ENCODE measurements around the gene SSTR3.

Gene SSTR3

GRCh38 chr22:37182949-37183245, 29.4 kb downstream of the SSTR3 start:
- no peak overlapping the region for H3K4me3 ChIP-seq (ENCODE audit: low read depth, low read length)
- no peak overlapping the region for H4K12ac ChIP-seq (ENCODE audit: low read depth, low read length)
- no peak overlapping the region for H3K23ac ChIP-seq (ENCODE audit: low read length)
- peaks cover 35 to 38% of the 10 kb centered on the region in 2 experiments for H3K4me1 ChIP-seq (ENCODE audit: control insufficient read depth in 1 of 2, insufficient read depth in 2 of 2, low read length in 2 of 2)
- H3K4ac ChIP-seq (ENCODE audit: low read depth, low read length), result no peak overlapping the region
- H3K27me3 ChIP-seq (ENCODE audit: insufficient read depth, low read length), result no peaks in the 10 kb centered on the region
- peaks cover 25% of the 10 kb centered on the region for H3K79me1 ChIP-seq (ENCODE audit: low read length)
- no peak overlapping the region for H3K4me2 ChIP-seq (ENCODE audit: low read length)
- H4K8ac ChIP-seq (ENCODE audit: low read depth, low read length), result no peak overlapping the region
- H3K9ac ChIP-seq (ENCODE audit: low read length), result no peak overlapping the region
- no peak overlapping the region for H2AFZ ChIP-seq (ENCODE audit: insufficient read depth, low read length, poor library complexity)
- H4K91ac ChIP-seq (ENCODE audit: low read depth, low read length), result no peak overlapping the region
- WGBS (ENCODE audit: extremely low coverage, insufficient coverage, insufficient read length), result no CpG with 5 or more reads among the region's 3 CpGs
- H3K36me3 ChIP-seq (ENCODE audit: control insufficient read depth in 1 of 2, insufficient read depth in 2 of 2, low read length in 2 of 2), result peaks cover 29 to 38% of the 10 kb centered on the region in 2 experiments
- H2BK12ac ChIP-seq (ENCODE audit: low read length), result no peak overlapping the region
- no peak overlapping the region for H2BK5ac ChIP-seq (ENCODE audit: low read depth, low read length, poor library complexity)
- H3K9me3 ChIP-seq (ENCODE audit: insufficient read depth, low read depth, low read length), result no peaks in the 10 kb centered on the region
- no peak overlapping the region for H3K14ac ChIP-seq (ENCODE audit: low read length)
- H3K79me2 ChIP-seq (ENCODE audit: control insufficient read depth, insufficient read depth, low read length, poor library complexity), result peaks cover 5% of the 10 kb centered on the region
- H3K18ac ChIP-seq (ENCODE audit: low read length), result no peak overlapping the region
- H3K27ac ChIP-seq (ENCODE audit: low read depth, low read length), result no peak overlapping the region
- DNase-seq, result peak in 1 of 2 donors; percentile 10
- H2AK5ac ChIP-seq (ENCODE audit: low read length), result no peak overlapping the region
- H2BK120ac ChIP-seq (ENCODE audit: insufficient read depth, low read length, poor library complexity), result peak overlapping the region; percentile 8

- no CpG with 5 or more reads among the region's 37 CpGs for WGBS (ENCODE audit: extremely low coverage, insufficient coverage, insufficient read length)
Observed at GRCh38 chr22:37182101-37182948, 30.0 kb downstream of the SSTR3 start.

GRCh38 chr22:37181681-37182080, 30.6 kb downstream of the SSTR3 start:
- Histone ChIP-seq H3K18ac (ENCODE audit: low read length) (no peak overlapping the region), H3K27ac (ENCODE audit: low read depth, low read length) (no peak overlapping the region), H3K4ac (ENCODE audit: low read depth, low read length) (no peak overlapping the region), H3K23ac (ENCODE audit: low read length) (no peak overlapping the region), H3K36me3 (ENCODE audit: control insufficient read depth in 1 of 2, insufficient read depth in 2 of 2, low read length in 2 of 2) (peaks cover 29 to 38% of the 10 kb centered on the region in 2 experiments), H4K12ac (ENCODE audit: low read depth, low read length) (no peak overlapping the region), H4K91ac (ENCODE audit: low read depth, low read length) (no peak overlapping the region), H3K4me3 (ENCODE audit: low read depth, low read length) (no peak overlapping the region), H3K4me2 (ENCODE audit: low read length) (no peak overlapping the region), H3K9ac (ENCODE audit: low read length) (no peak overlapping the region), H2BK12ac (ENCODE audit: low read length) (no peak overlapping the region), H3K9me3 (ENCODE audit: insufficient read depth, low read depth, low read length) (no peaks in the 10 kb centered on the region), H2BK120ac (ENCODE audit: insufficient read depth, low read length, poor library complexity) (no peak overlapping the region), H3K79me1 (ENCODE audit: low read length) (peaks cover 28% of the 10 kb centered on the region), H3K79me2 (ENCODE audit: control insufficient read depth, insufficient read depth, low read length, poor library complexity) (no peaks in the 10 kb centered on the region), H2BK5ac (ENCODE audit: low read depth, low read length, poor library complexity) (no peak overlapping the region), H2AFZ (ENCODE audit: insufficient read depth, low read length, poor library complexity) (no peak overlapping the region), H4K8ac (ENCODE audit: low read depth, low read length) (no peak overlapping the region), H2AK5ac (ENCODE audit: low read length) (no peak overlapping the region), H3K4me1 (ENCODE audit: control insufficient read depth in 1 of 2, insufficient read depth in 2 of 2, low read length in 2 of 2) (peaks cover 36 to 38% of the 10 kb centered on the region in 2 experiments), H3K14ac (ENCODE audit: low read length) (no peak overlapping the region), H3K27me3 (ENCODE audit: insufficient read depth, low read length) (no peaks in the 10 kb centered on the region)
- no CpG with 5 or more reads among the region's 4 CpGs for WGBS (ENCODE audit: extremely low coverage, insufficient coverage, insufficient read length)
- DNase-seq, result peak; percentile 1 to 22

More at GRCh38 chr22:37182101-37182948, 30.0 kb downstream of the SSTR3 start:
- no peak overlapping the region for H3K4me2 ChIP-seq (ENCODE audit: low read length)
- H2AK5ac ChIP-seq (ENCODE audit: low read length), result no peak overlapping the region
- H3K4me1 ChIP-seq (ENCODE audit: control insufficient read depth in 1 of 2, insufficient read depth in 2 of 2, low read length in 2 of 2), result peaks cover 36 to 37% of the 10 kb centered on the region in 2 experiments
- peak; percentile 70 to 76 for DNase-seq
- H3K27ac ChIP-seq (ENCODE audit: low read depth, low read length), result no peak overlapping the region
- no peak overlapping the region for H2BK12ac ChIP-seq (ENCODE audit: low read length)
- H3K79me2 ChIP-seq (ENCODE audit: control insufficient read depth, insufficient read depth, low read length, poor library complexity), result no peaks in the 10 kb centered on the region
- H4K91ac ChIP-seq (ENCODE audit: low read depth, low read length), result no peak overlapping the region
- no peak overlapping the region for H4K12ac ChIP-seq (ENCODE audit: low read depth, low read length)
- H3K79me1 ChIP-seq (ENCODE audit: low read length), result peaks cover 22% of the 10 kb centered on the region
- peaks cover 29 to 38% of the 10 kb centered on the region in 2 experiments for H3K36me3 ChIP-seq (ENCODE audit: control insufficient read depth in 1 of 2, insufficient read depth in 2 of 2, low read length in 2 of 2)
- no peak overlapping the region for H3K9ac ChIP-seq (ENCODE audit: low read length)
- no peaks in the 10 kb centered on the region for H3K9me3 ChIP-seq (ENCODE audit: insufficient read depth, low read depth, low read length)
- no peak overlapping the region for H4K8ac ChIP-seq (ENCODE audit: low read depth, low read length)
- no peak overlapping the region for H3K4me3 ChIP-seq (ENCODE audit: low read depth, low read length)
- no peak overlapping the region for H3K18ac ChIP-seq (ENCODE audit: low read length)
- H3K27me3 ChIP-seq (ENCODE audit: insufficient read depth, low read length), result no peaks in the 10 kb centered on the region
- H2BK5ac ChIP-seq (ENCODE audit: low read depth, low read length, poor library complexity), result no peak overlapping the region
- no peak overlapping the region for H3K23ac ChIP-seq (ENCODE audit: low read length)
- H2BK120ac ChIP-seq (ENCODE audit: insufficient read depth, low read length, poor library complexity), result no peak overlapping the region
- no peak overlapping the region for H2AFZ ChIP-seq (ENCODE audit: insufficient read depth, low read length, poor library complexity)
- no peak overlapping the region for H3K4ac ChIP-seq (ENCODE audit: low read depth, low read length)
- H3K14ac ChIP-seq (ENCODE audit: low read length), result no peak overlapping the region

- H3K27me3 ChIP-seq (ENCODE audit: insufficient read depth, low read length), result no peaks in the 10 kb centered on the region
- no peak overlapping the region for H4K8ac ChIP-seq (ENCODE audit: low read depth, low read length)
- H3K4ac ChIP-seq (ENCODE audit: low read depth, low read length), result no peak overlapping the region
- H3K9me3 ChIP-seq (ENCODE audit: insufficient read depth, low read depth, low read length), result no peaks in the 10 kb centered on the region
- no CpG with 5 or more reads among the region's 15 CpGs for WGBS (ENCODE audit: extremely low coverage, insufficient coverage, insufficient read length)
- H2BK120ac ChIP-seq (ENCODE audit: insufficient read depth, low read length, poor library complexity), result no peak overlapping the region
- no peak overlapping the region for H4K12ac ChIP-seq (ENCODE audit: low read depth, low read length)
- no peak overlapping the region for H3K18ac ChIP-seq (ENCODE audit: low read length)
- no peak overlapping the region for H2BK5ac ChIP-seq (ENCODE audit: low read depth, low read length, poor library complexity)
- H3K4me1 ChIP-seq (ENCODE audit: control insufficient read depth in 1 of 2, insufficient read depth in 2 of 2, low read length in 2 of 2), result peaks cover 35 to 39% of the 10 kb centered on the region in 2 experiments
- H4K91ac ChIP-seq (ENCODE audit: low read depth, low read length), result no peak overlapping the region
- H3K9ac ChIP-seq (ENCODE audit: low read length), result no peak overlapping the region
- no peak overlapping the region for H3K14ac ChIP-seq (ENCODE audit: low read length)
- H2AK5ac ChIP-seq (ENCODE audit: low read length), result no peak overlapping the region
- peaks cover 29 to 38% of the 10 kb centered on the region in 2 experiments for H3K36me3 ChIP-seq (ENCODE audit: control insufficient read depth in 1 of 2, insufficient read depth in 2 of 2, low read length in 2 of 2)
- H3K79me1 ChIP-seq (ENCODE audit: low read length), result peaks cover 27% of the 10 kb centered on the region
- DNase-seq, result peak in 1 of 2 donors; percentile 2
- H2AFZ ChIP-seq (ENCODE audit: insufficient read depth, low read length, poor library complexity), result no peak overlapping the region
- H3K4me3 ChIP-seq (ENCODE audit: low read depth, low read length), result no peak overlapping the region
- H3K4me2 ChIP-seq (ENCODE audit: low read length), result no peak overlapping the region
- no peak overlapping the region for H3K23ac ChIP-seq (ENCODE audit: low read length)
- H3K79me2 ChIP-seq (ENCODE audit: control insufficient read depth, insufficient read depth, low read length, poor library complexity), result no peaks in the 10 kb centered on the region
- no peak overlapping the region for H2BK12ac ChIP-seq (ENCODE audit: low read length)
- H3K27ac ChIP-seq (ENCODE audit: low read depth, low read length), result no peak overlapping the region
Observed at GRCh38 chr22:37180531-37181231, 31.6 kb downstream of the SSTR3 start.
